GM18520 (cell line): ENCODE data around the gene PRDM16.

Experiments
- ATAC-seq: cut with Tn5 transposase; IDR thresholded peaks from one replicate; pipeline ENCODE4 v1.9.1; 2021; ENCODE audit not compliant: unreplicated experiment

The PRDM16 gene

GRCh38 chr1:3120994-3121393, 52.0 kb downstream of the PRDM16 start:
- no peak for ATAC-seq

GRCh38 chr1:3121401-3122210, 52.6 kb downstream of the PRDM16 start:
- ATAC-seq = no peak

GRCh38 chr1:3122311-3122710, 53.3 kb downstream of the PRDM16 start:
- no peak for ATAC-seq

DNA sequence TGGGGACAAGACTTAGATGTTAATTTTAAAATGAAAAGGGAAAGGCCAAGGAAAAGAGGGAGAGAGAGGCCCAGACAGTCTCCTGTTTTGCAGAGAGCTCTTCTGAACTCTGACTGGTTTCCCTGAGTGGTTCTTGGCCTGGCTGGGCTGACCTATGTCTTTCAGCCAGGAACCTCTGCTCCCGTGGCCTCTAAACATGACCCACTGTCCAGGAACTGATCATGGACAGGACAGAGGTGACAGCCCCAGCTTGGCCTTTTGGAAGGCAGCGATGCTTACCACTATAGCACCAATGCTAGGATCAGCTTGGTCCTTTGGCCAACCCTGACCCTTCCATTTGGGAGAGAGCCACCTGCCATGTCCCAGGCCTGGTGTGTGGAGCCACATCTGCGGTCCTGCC, 55.2 kb downstream of the PRDM16 start:
- ATAC-seq = no peak

GRCh38 chr1:3125078-3125477, 56.1 kb downstream of the PRDM16 start:
- ATAC-seq = no peak

DNA sequence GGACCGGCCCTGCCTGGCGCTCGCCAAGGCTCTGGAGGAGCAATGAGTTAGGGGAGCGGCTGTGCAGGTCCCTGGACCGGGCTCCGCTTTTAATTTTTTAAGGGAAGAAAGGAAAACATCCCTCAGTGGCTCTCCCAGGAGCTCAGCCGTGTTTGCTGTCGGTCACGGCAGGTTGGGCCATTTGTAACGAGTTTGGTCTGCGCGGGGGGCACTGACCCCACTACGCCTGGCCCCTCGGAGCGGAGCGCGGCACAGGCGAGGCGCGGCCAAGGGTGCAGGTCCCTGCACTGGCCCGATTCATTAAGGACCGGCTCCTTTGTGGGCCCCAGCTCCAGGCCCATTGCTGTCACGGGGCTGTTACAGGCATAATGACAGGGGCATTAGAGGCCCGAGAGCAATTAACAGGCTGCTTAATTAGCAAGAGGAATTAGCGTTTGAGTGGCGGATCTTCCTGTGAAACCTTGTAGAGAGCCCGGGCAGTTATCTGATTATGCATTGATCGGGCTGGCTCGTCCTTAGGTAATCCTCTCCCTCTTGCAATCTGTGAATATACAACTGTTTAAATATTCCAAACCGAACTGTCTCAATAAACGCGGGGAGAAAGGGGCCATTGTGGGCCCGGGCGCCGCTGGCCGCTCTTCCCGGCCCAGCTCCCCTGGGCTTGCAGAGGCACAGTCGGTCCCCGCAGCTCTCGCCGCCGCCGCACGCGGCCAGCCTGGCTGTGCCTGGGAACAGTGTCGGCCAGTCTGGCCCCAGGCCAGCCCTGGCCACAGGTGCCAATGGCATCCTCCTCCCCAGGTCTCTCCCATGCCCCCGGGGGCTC, 56.8 kb downstream of the PRDM16 start:
- ATAC-seq = no peak

GRCh38 chr1:3126756-3127678, 58.0 kb downstream of the PRDM16 start:
- no peak for ATAC-seq

DNA sequence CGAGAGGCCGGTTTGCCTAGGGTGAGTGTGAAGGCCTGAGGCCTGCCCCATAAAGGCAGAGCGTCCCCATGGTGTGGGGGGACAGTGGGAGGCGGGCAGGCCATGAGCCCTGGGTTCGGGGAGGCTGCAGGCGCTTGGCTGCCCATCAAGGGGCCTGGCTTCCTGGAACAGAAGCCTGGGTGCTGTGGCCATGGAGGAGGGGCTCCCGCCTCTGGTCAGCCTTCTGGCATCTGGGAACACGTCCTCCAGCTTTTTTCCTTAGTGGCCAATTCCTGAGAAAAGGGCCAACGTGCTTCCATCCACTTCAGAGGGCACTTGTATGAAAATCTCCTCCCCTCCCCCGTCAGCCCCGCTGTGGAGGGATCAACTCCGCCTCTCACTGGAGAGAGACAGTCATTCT, 58.7 kb downstream of the PRDM16 start:
- ATAC-seq = no peak

GRCh38 chr1:3128431-3129132, 59.6 kb downstream of the PRDM16 start:
- no peak for ATAC-seq

DNA sequence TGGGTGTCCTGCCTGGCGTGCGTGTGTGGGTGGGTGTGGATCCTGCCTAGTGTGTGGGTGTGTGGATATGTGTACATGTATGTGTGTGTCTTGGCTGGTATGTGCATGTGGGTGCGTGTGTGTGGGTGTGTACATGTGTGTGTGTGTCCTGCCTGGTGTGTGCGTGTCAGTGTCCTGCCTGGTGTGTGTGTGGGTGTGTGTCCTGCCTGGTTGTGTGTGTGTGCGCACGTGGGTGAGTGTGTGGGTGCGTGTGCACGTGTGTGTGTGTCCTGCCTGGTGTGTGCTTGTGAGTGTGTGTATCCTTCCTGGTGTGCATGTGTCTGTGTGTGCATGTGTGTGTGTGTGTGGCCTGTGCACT, 60.1 kb downstream of the PRDM16 start:
- ATAC-seq = no peak

- no peak for ATAC-seq
Observed at GRCh38 chr1:3130268-3130667, 61.3 kb downstream of the PRDM16 start.

DNA sequence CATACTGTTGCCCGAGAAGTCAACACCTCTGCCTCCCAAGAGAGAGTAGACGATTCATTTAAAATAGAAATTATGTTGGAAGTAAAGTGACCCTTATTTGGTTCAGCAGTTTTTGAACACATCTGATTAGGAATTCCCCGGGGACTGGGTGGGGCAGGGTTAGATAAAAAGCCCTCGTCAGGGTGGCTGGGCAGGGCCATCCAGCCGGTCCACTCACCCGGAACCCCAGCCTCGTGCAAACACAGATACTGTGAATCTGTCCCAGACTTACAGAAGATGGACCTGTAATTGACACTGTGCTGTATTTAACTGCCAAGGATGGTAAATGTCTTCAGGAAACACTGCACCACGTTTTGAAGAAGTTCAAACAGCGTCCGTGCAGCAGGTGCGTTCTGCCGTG, 63.7 kb downstream of the PRDM16 start:
- no peak for ATAC-seq

- ATAC-seq = no peak
Observed at GRCh38 chr1:3133686-3134085, 64.7 kb downstream of the PRDM16 start.

- no peak for ATAC-seq
Observed at GRCh38 chr1:3134381-3135072, 65.5 kb downstream of the PRDM16 start.

DNA sequence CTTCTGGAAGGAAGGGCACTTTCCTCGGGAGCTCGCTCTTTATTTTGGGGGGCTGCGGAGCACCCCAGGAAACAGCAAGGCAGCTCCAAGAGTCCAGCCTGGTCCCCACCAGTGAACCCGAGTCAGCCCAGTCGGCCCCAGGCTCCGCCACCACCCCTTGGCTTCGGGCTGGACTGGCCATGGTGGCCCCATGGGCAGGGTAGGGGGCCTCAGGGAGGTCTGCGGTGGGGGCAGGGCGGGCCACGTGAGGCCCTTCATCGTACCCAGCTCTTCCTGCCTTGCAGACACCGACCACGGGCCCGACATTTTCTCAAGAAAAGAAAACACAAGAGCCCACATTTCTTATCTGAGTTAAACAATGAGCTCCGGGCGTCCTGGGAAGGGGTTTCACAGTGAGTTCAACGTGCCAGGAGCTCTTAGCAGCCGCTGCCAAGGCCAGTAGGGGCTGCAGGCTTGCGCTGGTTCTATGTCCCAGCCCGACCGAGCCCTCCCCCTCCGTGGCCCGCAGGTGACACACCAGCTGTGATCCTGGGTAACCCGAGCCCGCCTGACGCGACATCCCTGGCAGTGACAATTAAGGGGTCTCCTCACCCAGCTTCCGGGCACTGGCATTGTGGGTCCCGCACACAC, 66.2 kb downstream of the PRDM16 start:
- no peak for ATAC-seq

DNA sequence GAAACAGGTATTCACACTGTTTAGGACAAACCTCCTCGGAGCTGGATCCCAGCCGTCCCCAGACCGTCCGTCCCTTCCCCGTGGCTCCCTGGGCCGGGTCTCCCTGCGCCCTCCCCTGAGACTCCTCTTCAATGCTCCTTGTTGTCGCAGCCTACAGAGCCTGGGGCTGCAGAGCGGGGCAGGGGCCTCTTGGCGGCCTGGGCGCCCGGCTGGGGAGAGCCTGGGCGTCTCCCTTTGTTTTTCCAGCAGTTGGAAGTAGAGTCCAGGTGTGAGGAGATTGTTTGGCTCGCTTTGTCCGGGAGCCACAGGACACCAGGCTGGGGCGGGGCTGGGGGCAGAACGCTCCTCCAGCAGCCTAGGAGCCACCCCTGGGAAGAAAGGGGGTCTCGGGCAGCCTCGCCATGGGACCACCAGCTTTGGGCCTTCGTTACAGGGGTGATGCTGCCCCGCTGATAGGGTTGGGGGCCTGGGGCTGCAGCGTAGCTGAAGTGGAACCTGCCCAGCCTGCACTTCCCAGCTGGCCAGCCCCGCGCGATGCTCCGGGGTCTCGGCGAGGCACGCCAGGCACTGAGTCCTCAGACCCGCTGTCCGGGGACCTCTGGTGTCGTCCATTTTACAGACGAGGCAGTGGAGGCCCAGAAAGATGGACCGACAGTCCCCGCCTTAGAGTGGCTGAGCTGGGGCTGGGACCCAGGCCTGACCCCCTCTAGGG, 66.9 kb downstream of the PRDM16 start:
- ATAC-seq = no peak

DNA sequence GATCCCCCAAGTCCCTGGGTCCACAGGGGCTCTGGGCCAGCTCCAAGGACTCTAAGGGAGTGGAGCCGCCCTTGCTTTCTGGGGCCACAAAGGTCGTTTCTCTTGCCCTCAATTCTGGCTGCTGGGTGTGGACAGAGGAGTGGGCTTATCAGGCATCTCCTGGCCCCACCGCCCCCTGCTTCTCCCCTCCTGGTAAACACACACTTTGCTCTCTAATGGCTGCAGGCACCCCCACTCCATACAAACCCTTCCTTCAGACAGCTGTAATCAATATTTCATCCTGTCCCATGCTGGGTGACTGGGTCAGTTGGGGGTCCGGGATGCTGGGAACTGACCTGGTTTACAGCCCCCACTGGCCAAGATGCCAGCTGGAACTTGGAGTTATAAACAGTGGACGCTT, 67.5 kb downstream of the PRDM16 start:
- ATAC-seq = no peak

DNA sequence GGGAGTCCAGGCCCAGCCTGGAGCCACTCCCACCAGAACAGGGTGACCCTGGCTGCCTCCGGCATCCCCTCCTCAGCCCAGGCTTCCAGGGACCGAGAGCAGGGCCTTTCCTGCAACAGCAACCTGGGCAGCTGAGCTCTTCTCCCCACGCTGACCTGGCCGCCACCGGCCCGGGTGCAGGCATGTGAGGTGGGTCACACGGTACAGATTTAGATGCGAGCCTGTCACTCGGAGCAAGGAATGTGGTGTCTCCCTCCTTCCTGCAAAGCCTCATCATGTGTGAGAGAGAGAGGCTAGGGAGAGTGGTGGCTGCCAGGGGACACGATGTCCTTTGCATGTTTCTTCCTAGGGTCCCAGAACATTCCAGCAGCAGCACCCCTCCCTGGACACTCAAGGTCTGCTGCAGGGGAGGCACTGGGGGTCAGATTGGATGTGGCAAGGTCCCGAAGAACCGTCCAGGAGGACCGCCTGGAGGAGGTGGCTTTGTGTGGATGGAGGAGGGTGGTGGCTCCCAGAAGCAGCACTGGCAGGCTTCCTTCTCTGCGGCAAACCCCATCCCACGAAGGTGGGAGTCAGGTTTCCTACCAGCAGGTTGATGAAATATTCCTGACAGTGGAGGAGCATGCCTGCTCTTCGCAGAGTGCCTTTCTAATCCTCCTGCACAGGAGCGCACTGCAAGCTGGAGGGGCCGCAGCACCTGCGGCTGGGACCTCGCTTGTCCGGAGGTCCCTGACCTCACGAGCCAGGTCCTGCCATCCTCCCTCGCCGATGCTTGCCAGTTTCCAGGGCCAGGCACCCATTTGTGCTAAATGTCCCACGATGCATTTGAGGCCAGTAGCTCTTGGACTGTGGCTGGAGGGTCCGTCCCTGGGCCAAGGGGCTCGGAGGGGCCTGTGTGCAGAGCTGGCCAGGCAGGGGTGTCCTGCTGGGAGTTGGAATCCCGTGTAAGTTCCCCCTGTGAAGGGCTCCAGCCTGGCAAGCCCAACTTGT, 68.4 kb downstream of the PRDM16 start:
- no peak for ATAC-seq
